ENCODE measurements around the gene CD101.

CD101 gene

DNA sequence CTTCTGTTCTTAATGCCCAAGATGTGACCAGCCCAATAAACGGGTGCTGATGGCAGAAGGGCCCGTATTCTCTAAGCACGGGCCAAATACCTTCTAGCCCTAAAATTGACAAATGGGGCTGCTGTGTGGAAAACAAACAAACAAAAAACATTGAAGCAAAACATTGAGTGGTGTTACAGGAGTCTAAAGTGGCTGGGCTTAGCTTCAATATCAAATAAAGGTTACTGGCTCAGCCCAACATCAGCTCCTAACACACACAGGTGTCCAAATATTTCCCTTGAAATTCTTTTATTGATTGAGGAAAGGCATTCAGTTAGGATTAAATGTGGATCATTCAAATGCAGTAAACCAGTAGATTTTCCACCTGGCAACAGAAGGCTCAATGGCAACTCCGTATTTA, 45.2 kb downstream of the CD101 start:
- Histone ChIP-seq H3K27ac (no peak overlapping the region), H3K4me3 (no peak overlapping the region), H3K27me3 (no peaks in the 10 kb centered on the region), H3K4me1 (no peaks in the 10 kb centered on the region), H3K36me3 (no peaks in the 10 kb centered on the region), H3K9me3 (no peaks in the 10 kb centered on the region)
- intact Hi-C loops (cut with DNase I; ENCODE audit: low total_unique reads), result no loop called here
- DNase-seq, result no peak
- TF ChIP-seq, protein P1, sequence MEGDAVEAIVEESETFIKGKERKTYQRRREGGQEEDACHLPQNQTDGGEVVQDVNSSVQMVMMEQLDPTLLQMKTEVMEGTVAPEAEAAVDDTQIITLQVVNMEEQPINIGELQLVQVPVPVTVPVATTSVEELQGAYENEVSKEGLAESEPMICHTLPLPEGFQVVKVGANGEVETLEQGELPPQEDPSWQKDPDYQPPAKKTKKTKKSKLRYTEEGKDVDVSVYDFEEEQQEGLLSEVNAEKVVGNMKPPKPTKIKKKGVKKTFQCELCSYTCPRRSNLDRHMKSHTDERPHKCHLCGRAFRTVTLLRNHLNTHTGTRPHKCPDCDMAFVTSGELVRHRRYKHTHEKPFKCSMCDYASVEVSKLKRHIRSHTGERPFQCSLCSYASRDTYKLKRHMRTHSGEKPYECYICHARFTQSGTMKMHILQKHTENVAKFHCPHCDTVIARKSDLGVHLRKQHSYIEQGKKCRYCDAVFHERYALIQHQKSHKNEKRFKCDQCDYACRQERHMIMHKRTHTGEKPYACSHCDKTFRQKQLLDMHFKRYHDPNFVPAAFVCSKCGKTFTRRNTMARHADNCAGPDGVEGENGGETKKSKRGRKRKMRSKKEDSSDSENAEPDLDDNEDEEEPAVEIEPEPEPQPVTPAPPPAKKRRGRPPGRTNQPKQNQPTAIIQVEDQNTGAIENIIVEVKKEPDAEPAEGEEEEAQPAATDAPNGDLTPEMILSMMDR (IDR thresholded peaks at IDR 0.05), result no peak

DNA sequence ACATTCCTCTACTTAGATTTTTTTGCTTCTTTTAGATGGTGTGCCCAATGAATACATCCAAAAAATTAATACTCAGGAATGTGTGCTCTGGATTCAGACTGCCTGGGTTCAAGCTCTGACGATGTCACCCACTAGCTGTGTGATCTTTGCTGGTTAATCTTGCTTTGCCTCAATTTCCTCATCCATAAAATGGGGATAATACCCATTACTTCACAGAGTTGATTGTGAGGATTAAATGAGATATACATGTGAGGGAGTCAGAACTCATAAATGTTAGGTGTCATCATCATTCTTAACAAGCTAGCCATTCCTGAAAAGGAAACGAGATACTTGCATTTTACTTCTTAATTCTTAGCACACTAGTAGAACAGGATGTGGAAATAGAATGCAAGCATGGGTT, 45.7 kb downstream of the CD101 start:
- Histone ChIP-seq H3K36me3 (no peaks in the 10 kb centered on the region), H3K4me1 (no peaks in the 10 kb centered on the region), H3K4me3 (no peak overlapping the region), H3K27ac (no peak overlapping the region), H3K9me3 (no peaks in the 10 kb centered on the region), H3K27me3 (no peaks in the 10 kb centered on the region)
- intact Hi-C loops (cut with DNase I; ENCODE audit: low total_unique reads), result no loop called here
- no peak for DNase-seq
- TF ChIP-seq, protein P1 (IDR thresholded peaks at IDR 0.05), result no peak

DNA sequence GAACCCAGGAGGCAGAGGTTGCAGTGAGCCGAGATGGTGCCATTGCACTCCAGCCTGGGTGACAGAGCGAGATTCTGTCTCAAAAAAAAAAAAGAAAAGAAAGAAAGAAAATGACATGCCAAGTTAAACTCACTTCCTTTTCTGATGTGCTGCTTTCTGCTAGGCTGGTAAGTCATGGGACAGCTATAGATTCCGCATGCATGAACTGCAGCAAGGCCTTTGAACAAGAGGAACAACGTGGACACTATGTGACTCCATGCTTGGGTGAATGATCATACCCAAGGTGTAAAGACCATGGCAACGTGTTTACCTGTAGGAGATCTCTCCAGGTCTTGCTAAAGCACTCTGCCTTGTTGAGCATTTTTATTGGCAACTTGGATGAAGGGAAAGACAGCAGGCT, 48.3 kb downstream of the CD101 start:
- Histone ChIP-seq H3K9me3 (no peaks in the 10 kb centered on the region), H3K4me3 (no peak overlapping the region), H3K4me1 (no peaks in the 10 kb centered on the region), H3K27ac (no peak overlapping the region), H3K36me3 (no peaks in the 10 kb centered on the region), H3K27me3 (no peaks in the 10 kb centered on the region)
- TF ChIP-seq, protein P1 (IDR thresholded peaks at IDR 0.05), result no peak
- intact Hi-C loops (cut with DNase I; ENCODE audit: low total_unique reads), result loop anchor here (5.0 to 10.0 kb wide), 2 partner anchors 313 to 545 kb away; no protein-coding TSS in a partner anchor
- DNase-seq, result no peak

DNA sequence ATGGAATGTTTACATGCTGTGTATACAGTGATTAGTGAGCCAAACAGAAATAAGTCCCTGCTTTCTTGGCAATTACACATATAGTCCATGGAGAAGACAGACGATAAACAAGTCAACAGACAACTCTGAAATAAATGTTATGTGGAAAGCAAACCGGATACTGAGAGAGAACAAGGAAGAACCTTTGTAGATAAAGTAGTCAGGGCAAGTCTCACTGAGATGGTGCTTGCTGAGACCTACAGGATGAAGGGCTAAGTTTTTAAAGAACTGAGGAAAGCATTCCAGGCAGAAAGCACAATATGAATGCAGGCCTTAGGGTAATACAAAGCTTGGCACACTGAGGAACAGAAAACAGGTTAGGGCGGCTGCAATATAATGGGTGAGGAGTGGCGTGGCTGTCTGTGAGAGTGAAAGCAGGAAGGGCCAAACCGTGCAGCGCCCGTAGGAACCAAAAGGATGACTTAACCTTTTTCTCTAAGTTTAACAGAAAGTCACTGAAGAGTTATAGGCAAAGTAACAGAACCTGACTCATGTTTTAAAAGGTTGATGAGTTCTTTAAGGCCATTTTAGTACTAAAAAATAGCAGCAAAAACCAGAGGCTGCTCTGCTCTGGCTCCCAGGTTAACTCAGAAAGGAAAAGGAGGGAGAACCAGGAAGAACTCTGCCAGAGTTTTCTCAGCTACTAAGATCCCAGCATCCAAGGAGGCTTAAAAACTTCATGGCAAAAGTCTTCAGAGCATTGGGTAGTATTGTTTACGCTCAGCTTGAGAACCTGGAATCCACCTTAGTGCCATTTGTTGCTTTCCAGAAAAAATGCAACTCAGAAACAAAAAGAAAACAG, 49.9 kb downstream of the CD101 start:
- no peak overlapping the region for H3K4me3 ChIP-seq

DNA sequence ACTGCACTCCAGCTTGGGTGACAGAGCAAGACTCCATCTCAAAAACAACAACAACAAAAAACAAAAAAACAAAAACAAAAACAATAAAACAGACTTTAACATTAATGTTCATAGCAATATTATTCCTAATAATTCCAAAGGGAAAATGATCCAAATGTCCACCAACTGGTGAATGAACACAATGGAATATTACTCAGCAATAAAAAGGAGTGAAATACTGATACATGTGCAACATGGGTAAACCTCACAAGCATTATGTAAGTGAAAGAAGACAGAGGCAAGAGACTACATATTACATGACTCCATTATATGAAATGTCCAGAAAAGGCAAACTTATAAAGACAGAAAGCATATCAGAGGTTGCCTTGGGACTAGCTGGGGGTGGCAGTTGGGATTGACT, 52.5 kb downstream of the CD101 start:
- intact Hi-C loops (cut with DNase I; ENCODE audit: low total_unique reads), result loop anchor here (5.0 to 10.0 kb wide), 2 partner anchors 317 to 549 kb away; no protein-coding TSS in a partner anchor
- TF ChIP-seq, protein P1 (IDR thresholded peaks at IDR 0.05), result no peak
- Histone ChIP-seq H3K9me3 (no peaks in the 10 kb centered on the region), H3K4me3 (no peak overlapping the region), H3K27me3 (no peaks in the 10 kb centered on the region), H3K36me3 (no peaks in the 10 kb centered on the region), H3K27ac (no peak overlapping the region), H3K4me1 (no peaks in the 10 kb centered on the region)
- no peak for DNase-seq

More for the DNA sequence above, 49.9 kb downstream of the CD101 start:
- Histone ChIP-seq H3K9me3 (no peaks in the 10 kb centered on the region), H3K27me3 (no peaks in the 10 kb centered on the region), H3K36me3 (no peaks in the 10 kb centered on the region), H3K27ac (no peak overlapping the region), H3K4me1 (no peaks in the 10 kb centered on the region)
- intact Hi-C loops (cut with DNase I; ENCODE audit: low total_unique reads), result loop anchor here (5.0 to 10.0 kb wide), 2 partner anchors 314 to 547 kb away; no protein-coding TSS in a partner anchor
- DNase-seq, result no peak
- TF ChIP-seq, protein P1 (IDR thresholded peaks at IDR 0.05), result no peak
